A673 (cell line): ENCODE data around the gene DIP2B.

Experiments used
- EZH2 ChIP-seq: fragments of 200-600 bp; sonication (generic); IDR thresholded peaks from 2 replicates; pipeline ENCODE4 v1.6.1; 2017; ENCODE audit warnings: borderline replicate concordance, low read depth, mild to moderate bottlenecking, mixed read lengths, antibody characterized with exemption, low read length; ENCODE audit not compliant: poor library complexity, severe bottlenecking
- TF ChIP-seq, protein P1 (sequence below): fragments of 300-800, 200-600 bp; sonication (generic); conservative IDR thresholded peaks from 2 replicates; pipeline ENCODE4 v1.5.1; 2017; ENCODE audit warnings: low read depth, mild to moderate bottlenecking, antibody characterized with exemption, low read length, moderate library complexity, mixed read lengths

DNA sequence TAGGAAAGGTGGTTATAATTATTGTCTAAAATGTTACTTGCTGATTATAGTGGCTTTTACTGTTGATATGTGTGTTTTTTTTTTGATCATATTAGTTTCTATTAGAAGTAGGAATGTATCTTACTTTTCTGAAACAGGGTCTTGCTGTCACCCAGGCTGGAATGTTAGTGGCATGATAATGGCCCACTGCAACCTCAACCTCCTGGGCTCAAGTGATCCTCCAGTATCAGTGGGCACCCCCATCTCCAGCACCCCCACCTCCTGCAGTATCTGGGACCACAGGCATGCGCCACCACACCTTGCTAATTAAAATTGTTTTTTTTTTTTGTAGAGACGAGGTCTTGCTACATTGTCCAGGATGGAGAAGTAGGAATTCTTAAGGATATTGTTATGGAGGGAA is 270.5 kb downstream of the DIP2B start:
- TF ChIP-seq, protein P1, sequence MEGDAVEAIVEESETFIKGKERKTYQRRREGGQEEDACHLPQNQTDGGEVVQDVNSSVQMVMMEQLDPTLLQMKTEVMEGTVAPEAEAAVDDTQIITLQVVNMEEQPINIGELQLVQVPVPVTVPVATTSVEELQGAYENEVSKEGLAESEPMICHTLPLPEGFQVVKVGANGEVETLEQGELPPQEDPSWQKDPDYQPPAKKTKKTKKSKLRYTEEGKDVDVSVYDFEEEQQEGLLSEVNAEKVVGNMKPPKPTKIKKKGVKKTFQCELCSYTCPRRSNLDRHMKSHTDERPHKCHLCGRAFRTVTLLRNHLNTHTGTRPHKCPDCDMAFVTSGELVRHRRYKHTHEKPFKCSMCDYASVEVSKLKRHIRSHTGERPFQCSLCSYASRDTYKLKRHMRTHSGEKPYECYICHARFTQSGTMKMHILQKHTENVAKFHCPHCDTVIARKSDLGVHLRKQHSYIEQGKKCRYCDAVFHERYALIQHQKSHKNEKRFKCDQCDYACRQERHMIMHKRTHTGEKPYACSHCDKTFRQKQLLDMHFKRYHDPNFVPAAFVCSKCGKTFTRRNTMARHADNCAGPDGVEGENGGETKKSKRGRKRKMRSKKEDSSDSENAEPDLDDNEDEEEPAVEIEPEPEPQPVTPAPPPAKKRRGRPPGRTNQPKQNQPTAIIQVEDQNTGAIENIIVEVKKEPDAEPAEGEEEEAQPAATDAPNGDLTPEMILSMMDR: no peak
- TF ChIP-seq EZH2: no peak
